ENCODE data around the gene ARHGEF10L. TPM values are rescaled to one million over a fixed set of nuclear protein-coding genes. Genes with fewer than 3 reads are reported as not detected.

Gene ARHGEF10L
- total RNA-seq, 2 experiments from 2014 or later = not detected

GRCh38 chr1:17713993-17714392 lies 174.5 kb downstream of the ARHGEF10L start:
- no peak for ATAC-seq
- Mint-ChIP-seq H3K4me3 (no peak overlapping the region), H3K9me3 (peaks cover 5% of the 10 kb centered on the region), H3K4me1 (ENCODE audit: low read depth) (no peaks in the 10 kb centered on the region), H3K36me3 (ENCODE audit: low read depth) (no peaks in the 10 kb centered on the region), H3K27me3 (peaks cover 9% of the 10 kb centered on the region), H3K27ac (no peak overlapping the region)
- ChIA-PET CTCF (no interaction called here), POLR2A (no interaction called here)
- no peak for DNase-seq
- TF ChIP-seq, protein P1, sequence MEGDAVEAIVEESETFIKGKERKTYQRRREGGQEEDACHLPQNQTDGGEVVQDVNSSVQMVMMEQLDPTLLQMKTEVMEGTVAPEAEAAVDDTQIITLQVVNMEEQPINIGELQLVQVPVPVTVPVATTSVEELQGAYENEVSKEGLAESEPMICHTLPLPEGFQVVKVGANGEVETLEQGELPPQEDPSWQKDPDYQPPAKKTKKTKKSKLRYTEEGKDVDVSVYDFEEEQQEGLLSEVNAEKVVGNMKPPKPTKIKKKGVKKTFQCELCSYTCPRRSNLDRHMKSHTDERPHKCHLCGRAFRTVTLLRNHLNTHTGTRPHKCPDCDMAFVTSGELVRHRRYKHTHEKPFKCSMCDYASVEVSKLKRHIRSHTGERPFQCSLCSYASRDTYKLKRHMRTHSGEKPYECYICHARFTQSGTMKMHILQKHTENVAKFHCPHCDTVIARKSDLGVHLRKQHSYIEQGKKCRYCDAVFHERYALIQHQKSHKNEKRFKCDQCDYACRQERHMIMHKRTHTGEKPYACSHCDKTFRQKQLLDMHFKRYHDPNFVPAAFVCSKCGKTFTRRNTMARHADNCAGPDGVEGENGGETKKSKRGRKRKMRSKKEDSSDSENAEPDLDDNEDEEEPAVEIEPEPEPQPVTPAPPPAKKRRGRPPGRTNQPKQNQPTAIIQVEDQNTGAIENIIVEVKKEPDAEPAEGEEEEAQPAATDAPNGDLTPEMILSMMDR (IDR thresholded peaks at IDR 0.05) = no peak
- intact Hi-C loops (cut with micrococcal nuclease) = no loop called here

GRCh38 chr1:17717594-17718535 lies 178.4 kb downstream of the ARHGEF10L start:
- TF ChIP-seq, protein P1 (IDR thresholded peaks at IDR 0.05) = no peak
- no peaks in the 10 kb centered on the region for H3K9me3 Mint-ChIP-seq
- H3K4me3 Mint-ChIP-seq = no peak overlapping the region
- POLR2A ChIA-PET = no interaction called here
- intact Hi-C loops (cut with micrococcal nuclease) = no loop called here
- ATAC-seq (no peak), DNase-seq (no peak)
- peaks cover 9% of the 10 kb centered on the region for H3K27me3 Mint-ChIP-seq
- no peaks in the 10 kb centered on the region for H3K36me3 Mint-ChIP-seq (ENCODE audit: low read depth)
- CTCF ChIA-PET = no interaction called here
- no peak overlapping the region for H3K27ac Mint-ChIP-seq
- no peaks in the 10 kb centered on the region for H3K4me1 Mint-ChIP-seq (ENCODE audit: low read depth)

DNA sequence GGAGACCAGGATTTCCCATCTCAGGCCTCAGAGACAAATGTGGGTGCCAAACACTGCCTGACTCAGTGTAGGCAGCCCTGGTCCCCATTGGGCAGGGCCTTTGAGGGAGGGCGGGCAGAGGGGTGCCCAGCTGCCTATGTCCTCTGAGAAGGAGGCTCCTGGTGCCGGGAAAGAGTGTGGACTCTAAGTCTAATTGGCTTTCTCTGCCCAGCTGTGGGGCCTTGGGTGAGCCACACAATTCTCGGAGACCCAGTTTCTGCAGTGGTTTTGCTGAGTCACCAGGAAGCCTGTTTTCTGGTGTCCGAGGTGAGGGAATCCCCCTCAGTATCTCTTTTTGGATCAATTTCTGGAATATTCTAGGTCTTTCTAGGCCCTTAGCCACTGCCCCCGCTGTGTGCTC lies 180.4 kb downstream of the ARHGEF10L start:
- intact Hi-C loops (cut with micrococcal nuclease) = no loop called here
- Mint-ChIP-seq H3K4me3 (no peak overlapping the region), H3K4me1 (ENCODE audit: low read depth) (no peaks in the 10 kb centered on the region), H3K36me3 (ENCODE audit: low read depth) (no peaks in the 10 kb centered on the region), H3K27ac (no peak overlapping the region), H3K9me3 (no peaks in the 10 kb centered on the region), H3K27me3 (peaks cover 7% of the 10 kb centered on the region)
- POLR2A ChIA-PET = no interaction called here
- TF ChIP-seq, protein P1 (IDR thresholded peaks at IDR 0.05) = no peak
- DNase-seq (no peak), ATAC-seq (no peak)
- CTCF ChIA-PET = no interaction called here

DNA sequence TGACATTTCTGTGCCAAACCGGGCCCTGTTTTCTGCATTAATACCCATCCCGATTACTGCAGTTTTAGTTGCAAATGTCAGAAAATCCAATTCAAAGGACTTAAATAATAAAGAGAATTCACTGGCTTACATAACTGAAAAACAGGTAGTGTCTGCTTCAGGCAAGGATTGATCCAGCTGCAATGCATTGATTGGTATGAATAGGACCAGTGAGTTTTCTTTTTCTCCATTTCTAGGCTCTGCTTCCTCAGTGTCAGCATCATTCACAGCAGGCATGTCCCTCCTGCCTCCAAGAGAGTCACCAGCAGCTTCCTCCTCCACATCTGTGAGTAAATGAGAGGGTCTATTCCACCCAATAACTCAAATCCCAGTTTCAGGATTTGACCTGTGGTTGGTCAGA lies 181.9 kb downstream of the ARHGEF10L start:
- CTCF ChIA-PET = no interaction called here
- H3K4me1 Mint-ChIP-seq (ENCODE audit: low read depth) = no peaks in the 10 kb centered on the region
- intact Hi-C loops (cut with micrococcal nuclease) = no loop called here

DNA sequence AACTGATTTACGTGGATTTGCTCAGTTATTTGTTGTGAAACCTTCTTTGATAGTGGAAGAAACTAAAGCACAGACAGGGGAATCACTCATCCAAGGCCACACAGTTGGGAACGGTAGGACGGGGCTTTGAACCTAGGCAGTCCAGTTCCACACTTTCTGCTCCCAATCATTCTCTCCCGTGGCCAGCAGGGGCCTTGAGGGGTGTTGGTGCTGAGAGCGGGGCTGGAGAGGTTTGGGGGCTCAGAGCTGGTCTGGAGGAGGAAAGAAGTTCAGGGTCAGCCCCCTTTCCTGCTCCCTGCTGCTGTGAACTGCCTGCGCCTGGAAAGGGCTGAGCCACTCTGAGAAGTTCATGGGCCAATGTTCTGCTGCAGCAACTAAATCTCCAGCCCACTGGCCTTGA lies 184.2 kb downstream of the ARHGEF10L start:
- intact Hi-C loops (cut with micrococcal nuclease) = no loop called here
- CTCF ChIA-PET = no interaction called here
- no peak for ATAC-seq

More for the DNA sequence above, 181.9 kb downstream of the ARHGEF10L start:
- DNase-seq (no peak), ATAC-seq (no peak)
- no peak overlapping the region for H3K27ac Mint-ChIP-seq
- TF ChIP-seq, protein P1 (IDR thresholded peaks at IDR 0.05) = no peak
- H3K4me3 Mint-ChIP-seq = no peak overlapping the region
- POLR2A ChIA-PET = no interaction called here
- no peaks in the 10 kb centered on the region for H3K9me3 Mint-ChIP-seq
- no peaks in the 10 kb centered on the region for H3K36me3 Mint-ChIP-seq (ENCODE audit: low read depth)
- H3K27me3 Mint-ChIP-seq = peaks cover 4% of the 10 kb centered on the region

More for the DNA sequence above, 184.2 kb downstream of the ARHGEF10L start:
- Mint-ChIP-seq H3K9me3 (no peaks in the 10 kb centered on the region), H3K36me3 (ENCODE audit: low read depth) (no peaks in the 10 kb centered on the region), H3K4me3 (no peak overlapping the region), H3K27me3 (no peaks in the 10 kb centered on the region), H3K27ac (no peak overlapping the region), H3K4me1 (ENCODE audit: low read depth) (no peaks in the 10 kb centered on the region)
- TF ChIP-seq, protein P1 (IDR thresholded peaks at IDR 0.05) = no peak
- POLR2A ChIA-PET = no interaction called here
- no peak for DNase-seq

Data from activated CD8-positive, alpha-beta T cell treated with anti-CD3 and anti-CD28 coated beads for 36 hours (primary cell).